ENCODE measurements around the gene CD109.

GRCh38 chr6:73797861-73798260 lies 101.9 kb downstream of the CD109 start:
- TF ChIP-seq CTCF (conservative IDR thresholded peaks at IDR 0.05) (no peak), ZFX (IDR thresholded peaks at IDR 0.05) (no peak)

All from C4-2B (cell line).